ENCODE data around the gene TMA16. TPM values are rescaled to one million over a fixed set of nuclear protein-coding genes. Genes with fewer than 3 reads are reported as not detected.
"Not testable (repeated sequence)": the region's sequence is repeated elsewhere in the genome, so short reads cannot be mapped to it uniquely, and the experiment has no call there.

The TMA16 gene
- total RNA-seq (10 to 100 TPM in 1 of 2 donors, 1 to 10 TPM in 1; 7.5 to 10.9 TPM), total RNA-seq (13.8 to 16.3 reads per million in 2 donors)

- ATAC-seq (peak; percentile 87), DNase-seq (peak; percentile 49 to 65 (median 63))
- Mint-ChIP-seq H3K4me1 (peaks cover 28% of the 10 kb centered on the region), H3K27ac (peak within 1 kb of the TSS; percentile 97), H3K4me3 (peak within 1 kb of the TSS; percentile 99), H3K27me3 (peaks cover 14% of the 10 kb centered on the region), H3K36me3 (ENCODE audit: low read depth) (peaks cover 4% of the 10 kb centered on the region)
- H3K9me3 ChIP-seq (ENCODE audit: control insufficient read depth, low read length, poor library complexity, severe bottlenecking) = no peaks in the 10 kb centered on the region
These were observed at the start of gene TMA16 for GRCh38 chr4:163494360-163495241. Gene TMA16 (plus strand): TSS chr4:163494690. CDS start chr4:163494802, 112 bp downstream.

DNA sequence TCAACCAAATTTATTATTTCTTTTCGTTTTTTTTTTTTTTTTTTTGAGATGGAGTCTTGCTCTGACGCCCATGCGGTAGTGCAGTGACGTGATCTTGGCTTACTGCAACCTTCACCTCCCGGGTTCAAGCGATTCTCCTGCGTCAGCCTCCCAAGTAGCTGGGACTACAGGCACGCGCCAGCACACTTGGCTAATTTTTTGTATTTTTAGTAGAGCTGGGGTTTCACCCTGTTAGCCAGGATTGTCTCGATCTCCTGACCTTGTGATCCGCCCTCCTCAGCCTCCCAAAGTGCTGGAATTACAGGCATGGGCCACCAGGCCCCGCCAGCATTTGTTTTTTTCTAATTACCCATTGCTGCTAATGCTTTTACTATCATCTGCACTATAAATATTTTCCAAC, 47.5 kb upstream of the TMA16 start:
- H3K4me1 Mint-ChIP-seq; ATAC-seq; H3K36me3 Mint-ChIP-seq (ENCODE audit: low read depth); DNase-seq; H3K4me3 Mint-ChIP-seq; H3K9me3 ChIP-seq (ENCODE audit: control insufficient read depth, low read length, poor library complexity, severe bottlenecking); H3K27ac Mint-ChIP-seq: not testable (repeated sequence)
- peaks cover 23% of the 10 kb centered on the region for H3K27me3 Mint-ChIP-seq

DNA sequence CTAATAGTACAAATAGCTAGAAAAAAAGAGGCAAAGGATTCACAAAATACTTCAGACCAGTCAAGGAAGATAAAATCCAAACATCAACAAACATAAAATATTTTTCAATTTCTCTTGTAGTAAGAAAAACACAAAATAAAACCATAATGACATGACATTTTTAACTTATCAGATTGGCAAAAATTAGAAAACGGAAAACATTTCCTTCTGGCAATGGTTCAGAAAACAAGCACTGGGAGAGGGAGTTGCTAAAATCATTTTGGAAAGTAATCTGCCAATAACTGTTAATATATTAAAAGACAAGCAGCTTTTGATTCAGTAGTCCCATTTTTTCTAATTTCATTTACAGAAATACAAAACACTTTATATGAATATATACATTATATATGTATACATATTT, 47.0 kb upstream of the TMA16 start:
- Mint-ChIP-seq H3K4me3 (no peak overlapping the region), H3K4me1 (no peaks in the 10 kb centered on the region), H3K27me3 (peaks cover 19% of the 10 kb centered on the region), H3K27ac (no peak overlapping the region), H3K36me3 (ENCODE audit: low read depth) (peaks cover 2% of the 10 kb centered on the region)
- DNase-seq = no peak
- H3K9me3 ChIP-seq (ENCODE audit: control insufficient read depth, low read length, poor library complexity, severe bottlenecking) = no peaks in the 10 kb centered on the region
- no peak for ATAC-seq

- DNase-seq (no peak), ATAC-seq (no peak)
- Mint-ChIP-seq H3K27ac (no peak overlapping the region), H3K4me3 (no peak overlapping the region), H3K36me3 (ENCODE audit: low read depth) (peaks cover 2% of the 10 kb centered on the region), H3K27me3 (peaks cover 11% of the 10 kb centered on the region), H3K4me1 (no peaks in the 10 kb centered on the region)
- no peaks in the 10 kb centered on the region for H3K9me3 ChIP-seq (ENCODE audit: control insufficient read depth, low read length, poor library complexity, severe bottlenecking)
These were observed 45.8 kb upstream of the TMA16 start for GRCh38 chr4:163448540-163449203.

DNA sequence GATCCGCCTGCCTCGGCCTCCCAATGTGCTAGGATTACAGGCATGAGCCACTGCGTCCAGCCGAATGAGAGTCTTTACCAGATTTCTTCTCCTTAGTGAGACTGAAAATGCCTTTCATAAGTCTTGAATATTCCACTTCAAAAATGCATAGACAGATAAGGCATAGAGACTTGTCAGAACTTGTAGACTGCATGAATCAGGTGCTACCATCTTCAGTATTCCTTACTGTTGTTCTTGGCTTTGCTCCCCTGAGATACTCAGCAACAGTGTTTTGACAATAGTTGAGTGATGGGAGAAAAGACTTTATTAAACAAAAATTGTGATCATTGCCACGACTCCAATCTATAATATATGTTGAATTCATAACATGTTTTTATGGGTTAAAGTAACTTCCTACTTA, 31.9 kb upstream of the TMA16 start:
- DNase-seq = no peak

GRCh38 chr4:163467082-163467770, 27.3 kb upstream of the TMA16 start:
- Mint-ChIP-seq H3K27ac (no peak overlapping the region), H3K27me3 (peaks cover 49% of the 10 kb centered on the region), H3K4me3 (no peak overlapping the region), H3K36me3 (ENCODE audit: low read depth) (no peaks in the 10 kb centered on the region), H3K4me1 (no peaks in the 10 kb centered on the region)
- no peak for DNase-seq
- no peaks in the 10 kb centered on the region for H3K9me3 ChIP-seq (ENCODE audit: control insufficient read depth, low read length, poor library complexity, severe bottlenecking)
- no peak for ATAC-seq

More for the DNA sequence above, 31.9 kb upstream of the TMA16 start:
- Mint-ChIP-seq H3K27ac (no peak overlapping the region), H3K27me3 (peaks cover 36% of the 10 kb centered on the region), H3K4me3 (no peak overlapping the region), H3K36me3 (ENCODE audit: low read depth) (no peaks in the 10 kb centered on the region), H3K4me1 (no peaks in the 10 kb centered on the region)
- no peaks in the 10 kb centered on the region for H3K9me3 ChIP-seq (ENCODE audit: control insufficient read depth, low read length, poor library complexity, severe bottlenecking)
- no peak for ATAC-seq

- DNase-seq (no peak), ATAC-seq (no peak)
- no peaks in the 10 kb centered on the region for H3K4me1 Mint-ChIP-seq
- peaks cover 42% of the 10 kb centered on the region for H3K27me3 Mint-ChIP-seq
- no peak overlapping the region for H3K4me3 Mint-ChIP-seq
- no peaks in the 10 kb centered on the region for H3K9me3 ChIP-seq (ENCODE audit: control insufficient read depth, low read length, poor library complexity, severe bottlenecking)
- no peak overlapping the region for H3K27ac Mint-ChIP-seq
- H3K36me3 Mint-ChIP-seq (ENCODE audit: low read depth) = no peaks in the 10 kb centered on the region
These were observed 24.1 kb upstream of the TMA16 start for GRCh38 chr4:163470391-163470790.

DNA sequence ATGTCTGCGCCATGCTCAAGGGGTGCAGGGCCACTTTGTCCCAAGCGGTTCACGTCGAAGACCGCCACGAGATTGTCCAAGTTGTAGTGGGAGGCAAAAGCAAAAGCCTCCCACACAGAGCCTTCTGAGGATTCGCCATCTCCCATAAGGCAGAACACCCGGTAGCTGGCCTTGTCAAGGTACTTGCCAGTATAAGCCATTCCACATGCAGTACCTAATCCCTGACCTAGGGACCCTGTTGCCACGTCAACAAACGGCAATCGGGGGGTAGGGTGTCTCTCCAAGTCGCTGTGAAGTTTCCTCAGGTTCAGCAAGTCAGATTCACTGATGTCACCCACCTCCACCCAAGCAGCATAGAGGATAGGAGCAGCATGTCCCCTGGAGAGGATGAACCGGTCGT, 21.4 kb upstream of the TMA16 start:
- no peaks in the 10 kb centered on the region for H3K9me3 ChIP-seq (ENCODE audit: control insufficient read depth, low read length, poor library complexity, severe bottlenecking)
- no peaks in the 10 kb centered on the region for H3K4me1 Mint-ChIP-seq
- ATAC-seq (no peak), DNase-seq (no peak)
- H3K27ac Mint-ChIP-seq = no peak overlapping the region
- H3K4me3 Mint-ChIP-seq = no peak overlapping the region
- H3K27me3 Mint-ChIP-seq = peaks cover 43% of the 10 kb centered on the region
- no peaks in the 10 kb centered on the region for H3K36me3 Mint-ChIP-seq (ENCODE audit: low read depth)

DNA sequence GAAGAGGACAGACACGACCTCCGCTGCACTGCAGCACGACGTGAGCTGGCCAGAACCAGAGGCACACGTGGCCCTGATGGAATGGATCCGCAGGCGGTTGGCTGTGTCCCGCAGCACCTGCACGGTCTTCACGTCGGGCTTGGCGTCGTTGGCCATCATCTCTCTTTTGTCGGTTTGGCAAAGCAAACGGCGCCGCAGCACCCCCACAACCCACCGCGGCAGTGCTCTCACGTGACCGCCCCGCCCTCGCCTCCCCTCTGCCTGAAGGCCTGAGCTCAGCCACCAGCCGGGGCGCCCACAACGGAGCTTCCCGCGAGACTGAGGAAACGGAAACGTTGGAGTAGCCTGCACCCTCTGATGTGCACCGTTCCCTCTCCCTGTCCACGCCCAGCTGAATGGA, 20.9 kb upstream of the TMA16 start, which contains the start of gene TKTL2:
TSS of gene TKTL2 (minus strand) at position 179 of the 400 bp plus-strand sequence. CDS start at position 159, 20 bp downstream.
- H3K27me3 Mint-ChIP-seq = peaks cover 41% of the 10 kb centered on the region
- ATAC-seq = no peak
- H3K27ac Mint-ChIP-seq = no peak within 1 kb of the TSS
- H3K9me3 ChIP-seq (ENCODE audit: control insufficient read depth, low read length, poor library complexity, severe bottlenecking) = no peaks in the 10 kb centered on the region
- no peak for DNase-seq
- no peaks in the 10 kb centered on the region for H3K4me1 Mint-ChIP-seq
- H3K36me3 Mint-ChIP-seq (ENCODE audit: low read depth) = no peaks in the 10 kb centered on the region
- no peak within 1 kb of the TSS for H3K4me3 Mint-ChIP-seq

- no peak for ATAC-seq
- Mint-ChIP-seq H3K4me3 (no peak overlapping the region), H3K27me3 (peaks cover 41% of the 10 kb centered on the region), H3K27ac (no peak overlapping the region), H3K36me3 (ENCODE audit: low read depth) (no peaks in the 10 kb centered on the region), H3K4me1 (no peaks in the 10 kb centered on the region)
- no peaks in the 10 kb centered on the region for H3K9me3 ChIP-seq (ENCODE audit: control insufficient read depth, low read length, poor library complexity, severe bottlenecking)
- DNase-seq = no peak
These were observed 20.5 kb upstream of the TMA16 start for GRCh38 chr4:163474027-163474426.

DNA sequence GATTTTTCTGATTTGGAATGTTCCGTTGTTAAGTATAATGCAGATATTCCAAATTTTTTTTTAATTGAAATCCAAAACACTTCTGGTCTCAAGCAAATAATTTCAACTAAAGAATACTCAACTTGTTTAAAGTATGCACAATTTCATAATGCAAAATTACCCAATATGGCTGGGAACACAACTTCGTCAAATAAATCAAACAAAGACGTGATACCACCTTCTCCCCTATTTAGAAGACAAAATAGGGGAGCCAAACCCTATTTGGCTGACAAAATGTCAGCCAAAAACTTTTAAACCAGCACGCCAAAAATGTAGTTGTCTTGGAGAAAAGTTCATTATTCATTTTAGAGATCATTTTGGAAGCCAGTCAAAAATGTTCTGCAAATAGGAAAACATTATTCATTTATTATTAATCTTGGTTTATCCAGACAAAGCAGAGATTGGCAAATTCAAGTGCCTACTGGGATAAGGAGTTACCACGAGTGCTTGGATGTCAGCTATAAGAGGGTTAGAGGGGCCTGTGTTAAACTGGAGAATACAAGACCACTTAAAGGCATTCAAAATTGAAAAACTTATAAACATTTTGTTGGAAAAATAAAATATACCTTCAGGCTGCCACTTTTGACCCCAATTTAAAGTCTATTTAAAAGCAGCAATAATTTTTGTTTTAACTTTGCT, 17.6 kb upstream of the TMA16 start:
- no peak overlapping the region for H3K4me3 Mint-ChIP-seq
- ATAC-seq (no peak), DNase-seq (no peak)
- H3K27me3 Mint-ChIP-seq = peaks cover 23% of the 10 kb centered on the region
- H3K9me3 ChIP-seq (ENCODE audit: control insufficient read depth, low read length, poor library complexity, severe bottlenecking) = no peaks in the 10 kb centered on the region
- H3K36me3 Mint-ChIP-seq (ENCODE audit: low read depth) = no peaks in the 10 kb centered on the region
- no peak overlapping the region for H3K27ac Mint-ChIP-seq
- no peaks in the 10 kb centered on the region for H3K4me1 Mint-ChIP-seq

DNA sequence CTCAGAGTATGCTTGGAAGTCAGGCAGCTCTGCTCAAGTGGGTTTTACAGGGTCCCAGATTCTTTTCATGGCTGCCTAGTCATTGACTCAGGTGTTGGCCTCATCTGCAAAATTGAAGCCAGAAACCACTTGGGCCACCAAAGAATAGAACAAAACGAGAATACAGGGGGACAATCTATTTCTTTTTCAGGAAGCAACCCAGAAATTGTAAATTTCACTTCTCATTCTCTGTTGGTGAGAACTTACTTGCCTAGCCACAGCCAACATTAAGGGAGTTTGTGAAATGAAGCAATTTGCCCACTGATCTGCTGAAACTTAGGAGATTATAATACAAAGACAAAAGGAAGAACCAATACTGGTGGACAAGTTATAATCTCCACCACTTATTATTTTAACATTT, 12.3 kb upstream of the TMA16 start:
- no peaks in the 10 kb centered on the region for H3K4me1 Mint-ChIP-seq
- H3K4me3 Mint-ChIP-seq = no peak overlapping the region
- DNase-seq = no peak
- H3K27me3 Mint-ChIP-seq = peaks cover 8% of the 10 kb centered on the region
- no peak overlapping the region for H3K27ac Mint-ChIP-seq
- ATAC-seq = no peak
- no peaks in the 10 kb centered on the region for H3K9me3 ChIP-seq (ENCODE audit: control insufficient read depth, low read length, poor library complexity, severe bottlenecking)
- H3K36me3 Mint-ChIP-seq (ENCODE audit: low read depth) = no peaks in the 10 kb centered on the region

- H3K4me3 Mint-ChIP-seq = no peak overlapping the region
- H3K4me1 Mint-ChIP-seq = peaks cover 4% of the 10 kb centered on the region
- no peak overlapping the region for H3K27ac Mint-ChIP-seq
- H3K36me3 Mint-ChIP-seq (ENCODE audit: low read depth) = no peaks in the 10 kb centered on the region
- ATAC-seq (peak; percentile 57), DNase-seq (peak in 1 of 3 donors; percentile 17)
- H3K9me3 ChIP-seq (ENCODE audit: control insufficient read depth, low read length, poor library complexity, severe bottlenecking) = no peaks in the 10 kb centered on the region
- peaks cover 8% of the 10 kb centered on the region for H3K27me3 Mint-ChIP-seq
These were observed 9.6 kb upstream of the TMA16 start for GRCh38 chr4:163484906-163485305.
